ENCODE measurements around the gene BABAM1. TPM values are rescaled to one million over a fixed set of nuclear protein-coding genes. Genes with fewer than 3 reads are reported as not detected.

BABAM1 gene
- total RNA-seq, 1 donor from 2014 or later = 79.1 TPM

DNA sequence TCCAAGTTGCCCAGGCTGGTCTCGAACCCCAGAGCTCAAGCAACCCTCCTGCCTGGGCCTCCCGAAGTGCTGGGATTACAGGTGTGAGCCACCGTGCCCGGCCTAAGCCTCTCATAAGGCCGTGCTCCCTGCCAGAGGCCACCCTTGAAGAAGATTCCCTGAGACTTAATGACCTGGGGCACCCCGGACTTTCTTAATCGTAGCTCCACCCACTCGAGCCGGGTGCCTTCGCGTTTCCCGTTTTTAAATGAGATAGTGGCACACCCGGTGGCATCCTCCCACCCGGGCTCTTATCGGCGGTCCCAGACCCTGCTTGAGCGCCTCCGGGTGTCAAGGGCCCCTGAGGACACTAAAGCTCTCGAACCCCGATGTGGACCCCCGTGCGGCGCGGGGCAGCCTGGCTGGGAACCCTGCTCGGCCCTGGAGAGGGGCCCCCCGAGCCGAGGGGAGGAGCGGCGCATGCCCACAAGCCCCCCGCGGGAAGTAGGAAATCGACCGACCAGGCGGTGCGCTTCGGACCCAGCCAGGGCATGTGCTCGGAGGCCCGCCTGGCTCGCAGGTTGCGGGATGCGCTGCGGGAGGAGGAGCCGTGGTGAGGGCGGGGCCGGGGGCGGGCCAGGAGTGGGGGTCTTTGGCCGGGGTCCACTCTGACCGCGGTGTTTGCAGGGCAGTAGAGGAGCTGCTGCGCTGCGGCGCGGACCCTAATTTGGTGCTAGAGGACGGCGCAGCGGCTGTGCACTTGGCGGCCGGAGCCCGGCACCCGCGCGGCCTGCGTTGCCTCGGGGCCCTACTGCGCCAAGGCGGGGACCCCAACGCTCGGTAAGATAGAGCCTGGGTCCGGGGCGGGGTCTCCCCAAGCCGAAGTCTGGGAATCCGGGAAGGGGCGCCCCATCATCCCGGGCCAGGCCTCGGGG is 14.4 kb downstream of the BABAM1 start, which contains the start of gene ANKLE1:
ANKLE1 (plus strand) TSS at position 511 of the 914 bp plus-strand sequence; CDS start at position 531, 20 bp downstream.
- peak within 1 kb of the TSS; percentile 59 for H3K4me3 Mint-ChIP-seq
- TF ChIP-seq, protein P1, sequence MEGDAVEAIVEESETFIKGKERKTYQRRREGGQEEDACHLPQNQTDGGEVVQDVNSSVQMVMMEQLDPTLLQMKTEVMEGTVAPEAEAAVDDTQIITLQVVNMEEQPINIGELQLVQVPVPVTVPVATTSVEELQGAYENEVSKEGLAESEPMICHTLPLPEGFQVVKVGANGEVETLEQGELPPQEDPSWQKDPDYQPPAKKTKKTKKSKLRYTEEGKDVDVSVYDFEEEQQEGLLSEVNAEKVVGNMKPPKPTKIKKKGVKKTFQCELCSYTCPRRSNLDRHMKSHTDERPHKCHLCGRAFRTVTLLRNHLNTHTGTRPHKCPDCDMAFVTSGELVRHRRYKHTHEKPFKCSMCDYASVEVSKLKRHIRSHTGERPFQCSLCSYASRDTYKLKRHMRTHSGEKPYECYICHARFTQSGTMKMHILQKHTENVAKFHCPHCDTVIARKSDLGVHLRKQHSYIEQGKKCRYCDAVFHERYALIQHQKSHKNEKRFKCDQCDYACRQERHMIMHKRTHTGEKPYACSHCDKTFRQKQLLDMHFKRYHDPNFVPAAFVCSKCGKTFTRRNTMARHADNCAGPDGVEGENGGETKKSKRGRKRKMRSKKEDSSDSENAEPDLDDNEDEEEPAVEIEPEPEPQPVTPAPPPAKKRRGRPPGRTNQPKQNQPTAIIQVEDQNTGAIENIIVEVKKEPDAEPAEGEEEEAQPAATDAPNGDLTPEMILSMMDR (conservative IDR thresholded peaks at IDR 0.05) = no peak
- H3K27ac Mint-ChIP-seq (ENCODE audit: unreplicated experiment) = no peak within 1 kb of the TSS

DNA sequence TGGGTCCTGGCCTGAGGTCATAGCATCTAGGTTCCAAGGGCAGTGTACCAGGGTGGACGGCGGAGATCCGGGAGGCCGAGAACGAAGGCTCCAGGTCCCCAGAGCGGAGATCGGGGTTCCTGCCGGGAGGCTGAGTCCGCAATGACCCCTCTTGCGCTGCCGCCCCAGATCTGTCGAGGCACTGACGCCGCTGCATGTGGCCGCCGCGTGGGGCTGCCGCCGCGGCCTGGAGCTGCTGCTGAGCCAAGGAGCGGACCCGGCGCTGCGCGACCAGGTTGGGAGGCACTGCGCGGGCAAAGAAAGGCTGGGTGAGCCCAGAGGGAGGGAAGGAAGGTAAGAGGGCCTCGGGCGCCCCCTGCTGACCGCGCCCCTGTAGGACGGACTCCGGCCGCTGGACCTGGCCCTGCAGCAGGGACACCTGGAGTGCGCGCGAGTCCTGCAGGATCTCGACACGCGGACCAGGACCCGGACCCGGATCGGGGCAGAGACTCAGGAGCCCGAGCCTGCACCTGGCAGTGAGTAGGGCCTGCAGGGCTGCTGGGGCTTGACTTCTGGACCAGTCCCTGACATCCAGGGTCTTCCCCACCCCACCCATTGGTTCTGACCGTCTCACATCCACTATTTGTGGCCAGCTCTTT is 15.4 kb downstream of the BABAM1 start:
- Mint-ChIP-seq H3K27ac (ENCODE audit: unreplicated experiment) (no peak overlapping the region), H3K4me1 (peaks cover 6% of the 10 kb centered on the region), H3K9me3 (no peaks in the 10 kb centered on the region), H3K36me3 (ENCODE audit: low read depth) (no peaks in the 10 kb centered on the region), H3K4me3 (peak overlapping the region; percentile 59), H3K27me3 (ENCODE audit: low read depth) (peaks cover 14% of the 10 kb centered on the region)
- DNase-seq (ENCODE audit: low read depth, low spot score) = peak; percentile 90
- TF ChIP-seq, protein P1 (conservative IDR thresholded peaks at IDR 0.05) = peak; percentile 94

More for the DNA sequence above, 14.4 kb downstream of the BABAM1 start, which contains the start of gene ANKLE1:
- peaks cover 6% of the 10 kb centered on the region for H3K4me1 Mint-ChIP-seq
- peaks cover 3% of the 10 kb centered on the region for H3K36me3 Mint-ChIP-seq (ENCODE audit: low read depth)
- DNase-seq (ENCODE audit: low read depth, low spot score) = peak; percentile 18
- H3K27me3 Mint-ChIP-seq (ENCODE audit: low read depth) = peaks cover 14% of the 10 kb centered on the region
- H3K9me3 Mint-ChIP-seq = no peaks in the 10 kb centered on the region

DNA sequence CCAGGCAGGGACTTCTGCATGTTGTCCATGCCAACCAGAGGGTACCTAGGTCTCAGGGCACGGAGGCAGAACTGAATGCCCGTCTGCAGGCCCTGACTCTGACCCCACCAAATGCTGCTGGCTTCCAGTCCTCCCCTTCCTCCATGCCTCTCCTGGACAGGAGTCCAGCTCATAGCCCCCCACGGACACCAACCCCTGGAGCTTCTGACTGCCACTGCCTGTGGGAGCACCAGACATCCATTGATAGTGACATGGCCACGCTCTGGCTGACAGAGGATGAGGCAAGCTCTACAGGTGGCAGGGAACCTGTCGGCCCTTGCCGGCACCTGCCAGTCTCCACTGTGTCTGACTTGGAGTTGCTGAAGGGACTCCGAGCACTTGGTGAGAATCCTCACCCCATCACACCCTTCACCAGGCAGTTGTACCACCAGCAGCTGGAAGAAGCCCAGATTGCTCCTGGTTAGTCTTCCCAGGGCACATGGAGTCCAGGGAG is 16.3 kb downstream of the BABAM1 start:
- Mint-ChIP-seq H3K4me3 (peak overlapping the region; percentile 15), H3K27ac (ENCODE audit: unreplicated experiment) (no peak overlapping the region), H3K36me3 (ENCODE audit: low read depth) (no peaks in the 10 kb centered on the region), H3K4me1 (peaks cover 6% of the 10 kb centered on the region), H3K27me3 (ENCODE audit: low read depth) (peaks cover 14% of the 10 kb centered on the region), H3K9me3 (no peaks in the 10 kb centered on the region)
- DNase-seq (ENCODE audit: low read depth, low spot score) = no peak
- TF ChIP-seq, protein P1 (conservative IDR thresholded peaks at IDR 0.05) = no peak

DNA sequence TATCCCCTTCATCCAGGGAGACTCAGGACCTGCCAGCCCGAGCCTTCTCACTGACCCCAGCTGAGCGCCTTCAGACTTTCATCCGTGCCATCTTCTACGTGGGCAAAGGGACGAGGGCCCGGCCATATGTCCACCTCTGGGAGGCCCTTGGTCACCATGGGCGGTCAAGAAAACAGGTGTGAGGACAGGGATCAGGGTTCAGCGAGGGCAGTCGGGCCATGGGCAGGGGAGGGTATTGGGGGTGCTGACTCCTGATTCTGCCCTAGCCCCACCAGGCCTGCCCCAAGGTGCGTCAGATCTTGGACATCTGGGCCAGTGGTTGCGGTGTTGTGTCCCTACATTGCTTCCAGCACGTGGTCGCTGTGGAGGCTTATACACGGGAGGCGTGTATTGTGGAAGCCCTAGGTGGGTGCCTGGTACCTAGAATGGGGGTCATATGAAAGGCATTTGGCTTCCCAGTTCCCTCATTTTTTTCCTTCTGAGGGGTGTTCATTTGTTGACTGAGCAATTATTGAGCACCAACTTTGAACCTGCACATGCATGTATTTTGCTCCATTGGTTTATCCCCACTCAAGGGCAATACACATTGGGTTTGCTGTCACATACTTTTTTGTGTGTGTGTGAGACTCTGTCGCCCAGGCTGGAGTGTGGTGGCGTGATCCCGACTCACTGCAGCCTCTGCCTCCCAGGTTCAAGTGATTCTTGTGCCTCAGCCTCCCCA is 18.3 kb downstream of the BABAM1 start:
- Mint-ChIP-seq H3K27me3 (ENCODE audit: low read depth) (peaks cover 20% of the 10 kb centered on the region), H3K27ac (ENCODE audit: unreplicated experiment) (no peak overlapping the region), H3K36me3 (ENCODE audit: low read depth) (no peaks in the 10 kb centered on the region), H3K4me3 (no peak overlapping the region), H3K4me1 (peaks cover 9% of the 10 kb centered on the region), H3K9me3 (no peaks in the 10 kb centered on the region)
- no peak for DNase-seq (ENCODE audit: low read depth, low spot score)
- TF ChIP-seq, protein P1 (conservative IDR thresholded peaks at IDR 0.05) = no peak

DNA sequence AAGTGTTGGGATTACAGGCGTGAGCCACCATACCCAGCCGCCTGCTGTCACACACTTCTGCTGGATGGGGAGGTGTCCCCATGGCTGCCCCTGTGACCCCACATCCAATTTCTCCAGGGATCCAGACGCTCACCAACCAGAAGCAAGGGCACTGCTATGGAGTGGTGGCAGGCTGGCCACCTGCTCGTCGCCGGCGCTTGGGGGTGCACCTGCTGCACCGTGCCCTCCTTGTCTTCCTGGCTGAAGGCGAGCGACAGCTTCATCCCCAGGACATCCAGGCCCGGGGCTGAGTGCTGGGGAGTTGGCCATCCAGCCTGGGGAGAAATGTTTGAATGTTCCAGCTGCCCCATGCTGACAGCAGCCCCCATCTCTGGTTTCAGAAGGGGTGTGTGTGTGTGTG is 19.0 kb downstream of the BABAM1 start:
- Mint-ChIP-seq H3K27me3 (ENCODE audit: low read depth) (peaks cover 16% of the 10 kb centered on the region), H3K27ac (ENCODE audit: unreplicated experiment) (no peak overlapping the region), H3K4me3 (no peak overlapping the region), H3K4me1 (peaks cover 9% of the 10 kb centered on the region), H3K36me3 (ENCODE audit: low read depth) (no peaks in the 10 kb centered on the region), H3K9me3 (no peaks in the 10 kb centered on the region)
- no peak for DNase-seq (ENCODE audit: low read depth, low spot score)
- TF ChIP-seq, protein P1 (conservative IDR thresholded peaks at IDR 0.05) = no peak

Data from neural crest cell (in vitro differentiated cells).